HepG2 (cell line): ENCODE data around the gene RAB3B. TPM values are rescaled to one million over a fixed set of nuclear protein-coding genes. Genes with fewer than 3 reads are reported as not detected.

Experiments
- ATAC-seq: fragments of 200-7000 bp; cut with Tn5 transposase; 3 replicates; pipeline ENCODE4 v1.9.1; 2020; ENCODE audit warnings: mild to moderate bottlenecking, moderate library complexity
- BruUV-seq: library from RNA; stranded (reverse); fragments of 400-500 nt; replicated peaks from 2 replicates; lab custom pipeline; 2021; lab: Mats Ljungman, UMichigan
- CTCF ChIA-PET: fragments of 300-600 bp; formaldehyde crosslinking; extraction: SDS; loops from one replicate; lab custom pipeline; 2021; ENCODE audit warnings: low total read pairs, inconsistent platforms, low intra/inter-chr PET ratio; lab: Yijun Ruan, JAX
- POLR2A ChIA-PET: fragments of 350-600 bp; sonication (Branson Sonifier 250); formaldehyde crosslinking; loops from one replicate; lab custom pipeline; 2020; ENCODE audit warnings: antibody characterized with exemption, inconsistent platforms; lab: Yijun Ruan, JAX
- DNase-seq: peaks from one replicate; pipeline ENCODE4 v3.0.0-alpha.2; 2015; ENCODE audit warnings: low spot score
- FAIRE-seq: peaks from 3 replicates; lab custom pipeline; 2011; peaks lifted over from hg19 to GRCh38; lab: Jason Lieb, UNC
- H2AFZ ChIP-seq: one replicate; pipeline ENCODE4 v1.6.1; 2011; ENCODE audit warnings: low read length, inconsistent platforms
- H3K27ac ChIP-seq: fragments of 300-600 bp; 3 replicates; pipeline ENCODE4 v1.8.0; 2011; ENCODE audit warnings: mixed run types, mild to moderate bottlenecking, mixed read lengths, low read length, inconsistent platforms; ENCODE audit not compliant: insufficient read depth; ENCODE audit errors: extremely low read length
- H3K27me3 ChIP-seq, 2 experiments: fragments of 200-600 bp in 1 of 2; 2 replicates in 1 of 2; 3 replicates in 1 of 2; pipeline versions ENCODE4 v1.6.0 to v1.8.0; 2011; ENCODE audit warnings: low read length in 2 of 2, mild to moderate bottlenecking in 2 of 2, moderate library complexity in 2 of 2, inconsistent platforms in 1 of 2; ENCODE audit not compliant: insufficient read depth in 2 of 2, control insufficient read depth in 1 of 2
- H3K36me3 ChIP-seq, 2 experiments: fragments of 200-600 bp in 1 of 2; replicated peaks in 1 of 2; 2 replicates in 1 of 2; 3 replicates in 1 of 2; pipeline versions ENCODE4 v1.5.1 to v1.8.0; 2011; ENCODE audit warnings: low read length in 2 of 2, inconsistent platforms in 1 of 2; ENCODE audit not compliant: insufficient read depth in 2 of 2, control insufficient read depth in 1 of 2
- H3K4me1 ChIP-seq: 2 replicates; pipeline ENCODE4 v1.5.1; 2012; ENCODE audit warnings: low read length, inconsistent platforms; ENCODE audit not compliant: insufficient read depth
- H3K4me2 ChIP-seq: 2 replicates; pipeline ENCODE4 v1.6.0; 2011; ENCODE audit warnings: low read depth, low read length, inconsistent platforms
- H3K4me3 ChIP-seq, 3 experiments: fragments of 200-600 bp in 1 of 3; sonication (generic), shearing (Covaris generic) in 1 of 3; replicated peaks in 1 of 3; 2 replicates each; pipeline ENCODE4 v1.5.1; 2011 to 2016; ENCODE audit warnings: low read length in 3 of 3, inconsistent platforms in 2 of 3, low read depth in 2 of 3, mild to moderate bottlenecking in 2 of 3, control low read depth in 1 of 3, mixed read lengths in 1 of 3; ENCODE audit not compliant: insufficient read depth in 1 of 3
- H3K79me2 ChIP-seq: one replicate; pipeline ENCODE4 v1.6.1; 2011; ENCODE audit warnings: low read length, inconsistent platforms; ENCODE audit not compliant: insufficient read depth
- H3K9ac ChIP-seq: 2 replicates; pipeline ENCODE4 v1.6.0; 2011; ENCODE audit warnings: mild to moderate bottlenecking, low read depth, low read length, inconsistent platforms; ENCODE audit not compliant: insufficient read depth
- H3K9me3 ChIP-seq: 2 replicates; pipeline ENCODE4 v1.5.1; 2012; ENCODE audit warnings: mild to moderate bottlenecking, low read length
- H4K20me1 ChIP-seq: 2 replicates; pipeline ENCODE4 v1.6.0; 2011; ENCODE audit warnings: inconsistent platforms, mild to moderate bottlenecking, low read length, moderate library complexity; ENCODE audit not compliant: insufficient read depth
- CEBPB ChIP-seq: IDR thresholded peaks from 2 replicates; pipeline ENCODE4 v1.6.1; 2011; ENCODE audit warnings: low read depth, low read length, improper control_type of control experiment, borderline replicate concordance
- CEBPG ChIP-seq: IDR thresholded peaks from 2 replicates; pipeline ENCODE4 v1.6.1; 2016
- ZNF24 ChIP-seq: fragments of 450-650 bp; IDR thresholded peaks from 2 replicates; pipeline ENCODE4 v1.6.1; 2017; ENCODE audit warnings: antibody characterized with exemption, mild to moderate bottlenecking
- ZNF766 ChIP-seq: sonication (generic); formaldehyde crosslinking; IDR thresholded peaks from 2 replicates; pipeline ENCODE4 v1.5.0; 2020; ENCODE audit warnings: missing genetic modification reagents, borderline replicate concordance
- WGBS: methylation state at CpG from one replicate; pipeline ENCODE4 v1.1.6; 2017; ENCODE audit warnings: low lambda C conversion rate; 5-methylcytosine and 5-hydroxymethylcytosine counted together
- in situ Hi-C: cut with HindIII; loops from 2 replicates; pipeline ENCODE4 v1.10.0; 2017; ENCODE audit warnings: low pct_unique_long_range_greater_than_20kb; ENCODE audit not compliant: extremely low pct_ligation_motif_present
- intact Hi-C: fragments of 100-400 bp; cut with micrococcal nuclease; formaldehyde crosslinking; loops from one replicate; pipeline ENCODE4 v1.10.0; 2022; ENCODE audit not compliant: unreplicated experiment
- polyA plus RNA-seq, 8 experiments: library from polyadenylated mRNA; depleted of rRNA in 3 of 8; stranded (reverse) in 7 of 8; unstranded in 1 of 8; fragments of >200 nt; fragmentation: Illumina TruSeq in 4 of 8; extraction: Trizol in 4 of 8; gene quantifications; 2 replicates each; pipeline versions ENCODE4 v1.2.1 to v1.2.3, GENCODE V29; 2011 to 2016; ENCODE audit warnings: low read depth in 4 of 8, missing spikeins in 1 of 8, mixed read lengths in 1 of 8; ENCODE audit not compliant: insufficient read depth in 1 of 8
- total RNA-seq, 5 experiments: library from RNA; depleted of rRNA; stranded (reverse); fragments of >200 nt; fragmentation: Illumina TruSeq; extraction: Trizol; gene quantifications; 2 replicates each; pipeline ENCODE4 v1.2.3, GENCODE V29; 2016; ENCODE audit warnings: low read depth in 1 of 5
- TF ChIP-seq, protein P1 (sequence below): sonication (generic); formaldehyde crosslinking; IDR thresholded peaks from 2 replicates; pipeline ENCODE4 v1.4.0; 2020; ENCODE audit warnings: missing genetic modification reagents, borderline replicate concordance
- TF ChIP-seq, protein P2 (sequence below): sonication (generic); formaldehyde crosslinking; conservative IDR thresholded peaks from 2 replicates; pipeline ENCODE4 v1.5.0; 2020; ENCODE audit warnings: missing genetic modification reagents
- TF ChIP-seq, protein P3 (sequence below): IDR thresholded peaks from 2 replicates; pipeline ENCODE4 v1.6.1; 2016
- TF ChIP-seq, protein P4 (sequence below): sonication (generic); formaldehyde crosslinking; IDR thresholded peaks from 2 replicates; pipeline ENCODE4 v1.4.0; 2020; ENCODE audit warnings: missing genetic modification reagents, borderline replicate concordance
- TF ChIP-seq, protein P5 (sequence below): sonication (generic); formaldehyde crosslinking; IDR thresholded peaks from 2 replicates; pipeline ENCODE4 v1.8.1; 2023; ENCODE audit warnings: mild to moderate bottlenecking, missing genetic modification reagents, borderline replicate concordance
- TF ChIP-seq, protein P6 (sequence below), 2 experiments: fragments of 450-650 bp in 1 of 2; sonication (generic) in 1 of 2; formaldehyde crosslinking; IDR thresholded peaks; 2 replicates each; pipeline versions ENCODE4 v1.5.0 to v1.8.0; 2020 to 2022; ENCODE audit warnings: mild to moderate bottlenecking in 1 of 2, missing genetic modification reagents in 1 of 2

Gene RAB3B
- total and polyA plus RNA-seq, 2 of the 13 experiments (the other 11 are each of a cell fraction or from before 2014, with no cell fraction given) = 1.0 to 1.2 TPM

DNA sequence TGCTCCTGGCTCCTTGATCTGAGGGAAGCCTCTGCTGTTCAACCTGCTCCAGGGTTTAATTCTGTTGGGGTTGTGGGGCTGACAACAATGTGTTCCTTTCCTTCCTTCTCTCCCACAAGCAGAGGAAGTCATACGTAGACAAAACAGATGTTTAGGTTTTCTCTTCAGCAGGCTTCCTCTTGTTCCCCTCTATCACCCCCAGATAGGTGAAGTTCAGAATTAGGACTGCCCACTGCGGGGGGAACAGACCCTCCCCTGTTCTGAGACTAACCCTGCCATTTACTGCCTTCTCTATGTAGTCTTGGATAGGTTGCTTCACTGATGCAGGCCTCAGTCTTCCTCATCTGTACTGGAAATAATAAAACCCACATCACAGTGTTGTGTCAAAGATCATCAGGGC lies 82.0 kb downstream of the RAB3B start (continued):
- TF ChIP-seq, protein P1, sequence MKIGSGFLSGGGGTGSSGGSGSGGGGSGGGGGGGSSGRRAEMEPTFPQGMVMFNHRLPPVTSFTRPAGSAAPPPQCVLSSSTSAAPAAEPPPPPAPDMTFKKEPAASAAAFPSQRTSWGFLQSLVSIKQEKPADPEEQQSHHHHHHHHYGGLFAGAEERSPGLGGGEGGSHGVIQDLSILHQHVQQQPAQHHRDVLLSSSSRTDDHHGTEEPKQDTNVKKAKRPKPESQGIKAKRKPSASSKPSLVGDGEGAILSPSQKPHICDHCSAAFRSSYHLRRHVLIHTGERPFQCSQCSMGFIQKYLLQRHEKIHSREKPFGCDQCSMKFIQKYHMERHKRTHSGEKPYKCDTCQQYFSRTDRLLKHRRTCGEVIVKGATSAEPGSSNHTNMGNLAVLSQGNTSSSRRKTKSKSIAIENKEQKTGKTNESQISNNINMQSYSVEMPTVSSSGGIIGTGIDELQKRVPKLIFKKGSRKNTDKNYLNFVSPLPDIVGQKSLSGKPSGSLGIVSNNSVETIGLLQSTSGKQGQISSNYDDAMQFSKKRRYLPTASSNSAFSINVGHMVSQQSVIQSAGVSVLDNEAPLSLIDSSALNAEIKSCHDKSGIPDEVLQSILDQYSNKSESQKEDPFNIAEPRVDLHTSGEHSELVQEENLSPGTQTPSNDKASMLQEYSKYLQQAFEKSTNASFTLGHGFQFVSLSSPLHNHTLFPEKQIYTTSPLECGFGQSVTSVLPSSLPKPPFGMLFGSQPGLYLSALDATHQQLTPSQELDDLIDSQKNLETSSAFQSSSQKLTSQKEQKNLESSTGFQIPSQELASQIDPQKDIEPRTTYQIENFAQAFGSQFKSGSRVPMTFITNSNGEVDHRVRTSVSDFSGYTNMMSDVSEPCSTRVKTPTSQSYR (CRISPR knock-in tag) = no peak
- TF ChIP-seq ZNF24 = no peak
- TF ChIP-seq, protein P2, sequence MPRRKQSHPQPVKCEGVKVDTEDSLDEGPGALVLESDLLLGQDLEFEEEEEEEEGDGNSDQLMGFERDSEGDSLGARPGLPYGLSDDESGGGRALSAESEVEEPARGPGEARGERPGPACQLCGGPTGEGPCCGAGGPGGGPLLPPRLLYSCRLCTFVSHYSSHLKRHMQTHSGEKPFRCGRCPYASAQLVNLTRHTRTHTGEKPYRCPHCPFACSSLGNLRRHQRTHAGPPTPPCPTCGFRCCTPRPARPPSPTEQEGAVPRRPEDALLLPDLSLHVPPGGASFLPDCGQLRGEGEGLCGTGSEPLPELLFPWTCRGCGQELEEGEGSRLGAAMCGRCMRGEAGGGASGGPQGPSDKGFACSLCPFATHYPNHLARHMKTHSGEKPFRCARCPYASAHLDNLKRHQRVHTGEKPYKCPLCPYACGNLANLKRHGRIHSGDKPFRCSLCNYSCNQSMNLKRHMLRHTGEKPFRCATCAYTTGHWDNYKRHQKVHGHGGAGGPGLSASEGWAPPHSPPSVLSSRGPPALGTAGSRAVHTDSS (CRISPR knock-in tag) = no peak
- TF ChIP-seq, protein P3, sequence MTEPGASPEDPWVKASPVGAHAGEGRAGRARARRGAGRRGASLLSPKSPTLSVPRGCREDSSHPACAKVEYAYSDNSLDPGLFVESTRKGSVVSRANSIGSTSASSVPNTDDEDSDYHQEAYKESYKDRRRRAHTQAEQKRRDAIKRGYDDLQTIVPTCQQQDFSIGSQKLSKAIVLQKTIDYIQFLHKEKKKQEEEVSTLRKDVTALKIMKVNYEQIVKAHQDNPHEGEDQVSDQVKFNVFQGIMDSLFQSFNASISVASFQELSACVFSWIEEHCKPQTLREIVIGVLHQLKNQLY (CRISPR knock-in tag) = no peak

DNA sequence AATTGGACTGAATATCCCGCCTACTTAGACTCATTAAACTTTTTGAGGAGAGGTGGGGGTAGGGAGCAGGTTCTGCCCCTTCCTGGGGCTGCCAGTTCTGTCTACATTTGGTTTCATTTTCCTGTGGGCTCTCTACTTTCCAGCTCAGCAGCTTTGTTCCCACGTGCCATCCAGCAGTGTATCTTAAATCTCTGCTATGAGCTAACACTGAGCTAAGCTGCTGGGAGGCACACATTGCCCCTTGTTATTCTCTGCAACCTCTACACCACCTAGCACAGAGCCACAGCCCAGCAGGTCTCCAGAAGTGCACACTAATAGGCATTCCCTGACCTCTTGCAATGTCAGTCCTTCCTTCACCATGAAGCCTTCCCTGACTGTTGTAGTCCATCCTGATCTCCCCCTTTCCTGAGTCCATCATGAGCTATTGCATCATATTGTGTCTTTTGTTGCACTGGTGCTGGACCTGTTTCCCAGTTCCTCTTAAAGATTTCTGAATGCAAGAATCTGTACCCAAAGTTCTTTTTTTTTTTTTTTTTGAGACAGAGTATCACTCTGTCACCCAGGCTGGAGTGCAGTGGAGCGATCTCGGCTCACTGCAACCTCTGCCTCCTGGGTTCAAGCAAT lies 83.3 kb downstream of the RAB3B start:
- Histone ChIP-seq H2AFZ (no peak overlapping the region), H3K27ac (no peak overlapping the region), H3K36me3 (no peaks in the 10 kb centered on the region), H3K79me2 (no peaks in the 10 kb centered on the region), H3K9ac (no peak overlapping the region), H3K9me3 (no peaks in the 10 kb centered on the region), H3K4me1 (no peaks in the 10 kb centered on the region), H4K20me1 (no peaks in the 10 kb centered on the region), H3K27me3 (peaks cover 0 to 22% of the 10 kb centered on the region in 2 experiments; a peak in 2 of 5 replicates)
- 29% methylated on average over 4 of the region's 4 CpGs for WGBS
- POLR2A ChIA-PET = no interaction called here
- BruUV-seq = no TSS peak
- DNase-seq = no peak
- ATAC-seq = peak; percentile 23; the same call in 1 of the 3 replicates
- no peak for TF ChIP-seq ZNF766 (CRISPR knock-in tag)
- TF ChIP-seq, protein P4, sequence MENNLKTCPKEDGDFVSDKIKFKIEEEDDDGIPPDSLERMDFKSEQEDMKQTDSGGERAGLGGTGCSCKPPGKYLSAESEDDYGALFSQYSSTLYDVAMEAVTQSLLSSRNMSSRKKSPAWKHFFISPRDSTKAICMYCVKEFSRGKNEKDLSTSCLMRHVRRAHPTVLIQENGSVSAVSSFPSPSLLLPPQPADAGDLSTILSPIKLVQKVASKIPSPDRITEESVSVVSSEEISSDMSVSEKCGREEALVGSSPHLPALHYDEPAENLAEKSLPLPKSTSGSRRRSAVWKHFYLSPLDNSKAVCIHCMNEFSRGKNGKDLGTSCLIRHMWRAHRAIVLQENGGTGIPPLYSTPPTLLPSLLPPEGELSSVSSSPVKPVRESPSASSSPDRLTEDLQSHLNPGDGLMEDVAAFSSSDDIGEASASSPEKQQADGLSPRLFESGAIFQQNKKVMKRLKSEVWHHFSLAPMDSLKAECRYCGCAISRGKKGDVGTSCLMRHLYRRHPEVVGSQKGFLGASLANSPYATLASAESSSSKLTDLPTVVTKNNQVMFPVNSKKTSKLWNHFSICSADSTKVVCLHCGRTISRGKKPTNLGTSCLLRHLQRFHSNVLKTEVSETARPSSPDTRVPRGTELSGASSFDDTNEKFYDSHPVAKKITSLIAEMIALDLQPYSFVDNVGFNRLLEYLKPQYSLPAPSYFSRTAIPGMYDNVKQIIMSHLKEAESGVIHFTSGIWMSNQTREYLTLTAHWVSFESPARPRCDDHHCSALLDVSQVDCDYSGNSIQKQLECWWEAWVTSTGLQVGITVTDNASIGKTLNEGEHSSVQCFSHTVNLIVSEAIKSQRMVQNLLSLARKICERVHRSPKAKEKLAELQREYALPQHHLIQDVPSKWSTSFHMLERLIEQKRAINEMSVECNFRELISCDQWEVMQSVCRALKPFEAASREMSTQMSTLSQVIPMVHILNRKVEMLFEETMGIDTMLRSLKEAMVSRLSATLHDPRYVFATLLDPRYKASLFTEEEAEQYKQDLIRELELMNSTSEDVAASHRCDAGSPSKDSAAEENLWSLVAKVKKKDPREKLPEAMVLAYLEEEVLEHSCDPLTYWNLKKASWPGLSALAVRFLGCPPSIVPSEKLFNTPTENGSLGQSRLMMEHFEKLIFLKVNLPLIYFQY = no peak
- TF ChIP-seq, protein P5, sequence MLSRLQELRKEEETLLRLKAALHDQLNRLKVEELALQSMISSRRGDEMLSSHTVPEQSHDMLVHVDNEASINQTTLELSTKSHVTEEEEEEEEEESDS (CRISPR knock-in tag) = no peak
- TF ChIP-seq, protein P6, sequence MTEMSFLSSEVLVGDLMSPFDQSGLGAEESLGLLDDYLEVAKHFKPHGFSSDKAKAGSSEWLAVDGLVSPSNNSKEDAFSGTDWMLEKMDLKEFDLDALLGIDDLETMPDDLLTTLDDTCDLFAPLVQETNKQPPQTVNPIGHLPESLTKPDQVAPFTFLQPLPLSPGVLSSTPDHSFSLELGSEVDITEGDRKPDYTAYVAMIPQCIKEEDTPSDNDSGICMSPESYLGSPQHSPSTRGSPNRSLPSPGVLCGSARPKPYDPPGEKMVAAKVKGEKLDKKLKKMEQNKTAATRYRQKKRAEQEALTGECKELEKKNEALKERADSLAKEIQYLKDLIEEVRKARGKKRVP (CRISPR knock-in tag; IDR thresholded peaks at IDR 0.05) = peak in 1 of 2 experiments; percentile 49; a peak in 1 of 4 replicates
- TF ChIP-seq CEBPB = peak; percentile 87
- TF ChIP-seq CEBPG = peak; percentile 47; the same call in 1 of the 2 replicates
- TF ChIP-seq, all 625 proteins: peak for 3
- CTCF ChIA-PET = no interaction called here
- in situ Hi-C loops (loop anchor here (5.0 kb wide), 1 partner anchor 90 kb away; no protein-coding TSS in a partner anchor), intact Hi-C loops (no loop called here)
- Histone ChIP-seq H3K4me2 (no peak overlapping the region; the same call in 1 of the 2 replicates), H3K4me3 (no peak overlapping the region)
- FAIRE-seq = no peak
